Epithelial cell of esophagus (primary cell): ENCODE data around the gene MRPS11.
"Not testable (repeated sequence)": the region's sequence is repeated elsewhere in the genome, so short reads cannot be mapped to it uniquely, and the experiment has no call there.

ENCODE experiments used
- DNase-seq: peaks from one replicate; pipeline ENCODE4 v3.0.0; 2010; ENCODE audit warnings: low read depth
- H3K4me3 ChIP-seq: 2 replicates; pipeline ENCODE4 v1.5.1; 2011; ENCODE audit warnings: mild to moderate bottlenecking, low read length, control low read depth
- CTCF ChIP-seq: IDR thresholded peaks from 2 replicates; pipeline ENCODE4 v1.5.1; 2011; ENCODE audit warnings: low read depth, mild to moderate bottlenecking, low read length, control low read depth, inconsistent platforms; ENCODE audit not compliant: insufficient read depth; ENCODE audit errors: missing control alignments

Gene MRPS11

GRCh38 chr15:88518903-88519302 is 51.4 kb downstream of the MRPS11 start:
- TF ChIP-seq CTCF, result no peak
- H3K4me3 ChIP-seq, result no peak overlapping the region
- DNase-seq, result peak; percentile 15

- DNase-seq, H3K4me3 ChIP-seq: not testable (repeated sequence)
Observed at GRCh38 chr15:88524094-88524493, 56.6 kb downstream of the MRPS11 start.

GRCh38 chr15:88525418-88525817 is 57.9 kb downstream of the MRPS11 start:
- TF ChIP-seq CTCF, result no peak
- DNase-seq, result no peak
- no peak overlapping the region for H3K4me3 ChIP-seq

- DNase-seq, result no peak
- TF ChIP-seq CTCF, result no peak
- no peak overlapping the region for H3K4me3 ChIP-seq
Observed at GRCh38 chr15:88526247-88526879, 58.9 kb downstream of the MRPS11 start.

- TF ChIP-seq CTCF, result no peak
- peak; percentile 57 for DNase-seq
- H3K4me3 ChIP-seq, result no peak overlapping the region
Observed at GRCh38 chr15:88529021-88529630, 61.6 kb downstream of the MRPS11 start.
